Activated CD8-positive, alpha-beta memory T cell treated with anti-CD3 and anti-CD28 coated beads for 1 hour (primary cell): ENCODE measurements around the gene NEURL2.

Experiments used
- DNase-seq, 2 donors: peaks; one replicate each; pipeline ENCODE4 v3.0.0-alpha.2; 2020; ENCODE audit warnings: low read depth in 1 of 2; ENCODE audit errors: extremely low read depth in 1 of 2

NEURL2 gene

DNA sequence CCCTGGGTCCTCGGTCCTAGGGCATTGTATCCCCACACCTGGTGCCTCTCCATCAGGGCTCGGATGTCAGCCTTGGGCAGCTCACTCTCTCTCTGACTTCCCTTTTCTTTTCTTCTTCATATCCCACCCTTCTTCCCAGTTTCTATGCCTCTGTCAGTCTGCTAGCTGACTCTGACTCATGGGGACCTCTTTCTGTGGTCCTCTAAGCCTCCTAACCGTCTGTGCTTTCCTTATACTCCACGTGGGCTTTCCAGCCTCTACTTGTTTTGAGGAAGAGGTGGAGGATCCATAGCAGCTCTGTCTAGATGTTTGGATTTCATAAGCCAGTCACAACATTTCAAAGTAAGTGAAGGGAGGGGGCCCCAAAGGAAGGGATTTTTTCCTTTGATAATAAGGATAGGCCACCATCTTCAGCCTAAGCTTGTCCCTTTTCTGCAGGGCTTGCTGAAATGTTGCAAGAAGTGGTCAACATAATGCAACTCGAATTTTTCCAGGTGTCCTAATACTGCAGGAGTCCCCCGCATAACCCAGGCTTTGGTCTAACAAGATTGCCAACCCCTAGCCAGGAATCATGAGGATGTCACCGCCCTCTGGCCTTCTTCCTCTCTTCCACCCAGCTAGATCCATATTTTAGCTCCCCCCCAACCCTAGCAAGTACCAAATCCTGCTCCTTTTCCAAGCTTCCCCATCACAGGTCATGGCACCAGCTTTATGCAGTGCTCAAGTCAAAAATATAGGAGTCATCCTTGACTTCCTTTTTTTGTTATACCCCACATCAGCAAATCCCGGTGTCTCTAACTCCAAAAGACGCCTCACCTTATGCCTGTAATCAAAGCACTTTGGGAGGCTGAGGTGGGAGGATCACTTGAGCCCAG is 29.7 kb upstream of the NEURL2 start:
- no peak for DNase-seq

GRCh38 chr20:45919542-45920399 is 28.8 kb upstream of the NEURL2 start:
- no peak for DNase-seq

DNA sequence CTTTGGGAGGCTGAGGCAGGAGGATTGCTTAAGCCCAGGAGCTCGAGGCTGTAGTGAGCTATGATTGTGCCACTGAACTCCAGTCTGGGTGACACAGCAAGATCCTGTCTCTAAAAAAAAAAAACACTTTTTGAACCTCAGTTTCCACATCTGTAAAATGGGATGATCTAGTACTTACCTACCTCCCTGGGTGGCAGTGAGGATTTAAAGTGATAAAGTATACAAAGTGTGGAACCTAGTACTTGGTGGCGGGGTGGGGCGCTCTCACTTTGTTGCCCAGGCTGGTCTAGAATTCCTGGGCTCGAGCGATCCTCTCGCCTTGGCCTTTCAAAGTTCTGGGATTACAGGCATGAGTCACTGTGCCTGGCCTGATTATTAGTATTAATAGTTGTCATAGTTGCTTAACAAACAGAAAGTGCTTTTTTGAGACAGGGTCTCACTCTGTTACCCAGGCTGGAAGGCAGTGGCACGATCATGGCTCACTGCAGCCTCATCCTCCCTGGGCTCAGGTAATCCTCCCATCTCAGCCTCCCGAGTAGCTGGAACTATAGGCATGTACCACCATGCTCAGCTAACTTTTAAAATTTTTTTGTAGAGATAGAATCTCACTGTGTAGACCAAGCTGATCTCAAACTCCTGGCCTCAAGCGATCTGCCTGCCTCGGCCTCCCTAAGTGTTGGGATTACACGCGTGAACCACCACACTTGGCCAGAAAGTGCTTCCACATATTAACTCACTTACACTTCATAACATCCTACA is 27.9 kb upstream of the NEURL2 start:
- no peak for DNase-seq

- DNase-seq: no peak
These were observed 27.3 kb upstream of the NEURL2 start for GRCh38 chr20:45918182-45918737.

DNA sequence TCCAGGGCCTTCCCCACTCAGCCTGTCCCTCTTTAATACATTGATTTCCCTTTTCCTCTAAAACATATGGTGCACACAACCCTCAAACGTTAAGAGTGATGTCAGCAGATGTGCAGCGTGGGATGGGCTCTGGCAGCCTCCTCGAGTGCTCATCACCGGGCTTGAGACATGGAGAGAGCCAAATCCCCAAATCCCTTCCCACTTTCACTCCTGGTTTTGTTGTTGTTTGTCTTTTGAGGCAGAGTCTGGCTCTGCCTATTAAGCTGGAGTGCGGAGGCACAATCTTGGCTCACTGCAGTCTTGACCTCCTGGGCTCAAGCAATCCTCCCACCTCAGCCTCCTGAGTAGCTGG is 26.8 kb upstream of the NEURL2 start:
- no peak for DNase-seq

- DNase-seq: no peak
These were observed 22.1 kb upstream of the NEURL2 start for GRCh38 chr20:45913116-45913515.

DNA sequence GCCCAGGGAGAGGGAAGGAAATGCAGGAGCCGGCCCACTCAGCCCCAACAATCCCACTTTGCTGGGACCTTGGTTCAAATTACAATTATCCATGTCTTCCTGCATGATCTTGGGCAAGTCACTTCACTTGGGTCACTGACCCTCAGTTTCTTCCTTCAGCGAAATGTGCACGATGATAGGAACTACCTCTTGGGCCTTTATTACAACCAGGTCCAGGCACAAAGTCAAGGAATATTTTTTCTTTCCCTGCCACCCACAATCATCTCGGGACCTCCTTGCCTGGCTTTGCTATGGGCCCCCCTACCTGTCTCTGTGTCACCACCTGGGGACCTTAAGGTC is 21.3 kb upstream of the NEURL2 start:
- DNase-seq: no peak

DNA sequence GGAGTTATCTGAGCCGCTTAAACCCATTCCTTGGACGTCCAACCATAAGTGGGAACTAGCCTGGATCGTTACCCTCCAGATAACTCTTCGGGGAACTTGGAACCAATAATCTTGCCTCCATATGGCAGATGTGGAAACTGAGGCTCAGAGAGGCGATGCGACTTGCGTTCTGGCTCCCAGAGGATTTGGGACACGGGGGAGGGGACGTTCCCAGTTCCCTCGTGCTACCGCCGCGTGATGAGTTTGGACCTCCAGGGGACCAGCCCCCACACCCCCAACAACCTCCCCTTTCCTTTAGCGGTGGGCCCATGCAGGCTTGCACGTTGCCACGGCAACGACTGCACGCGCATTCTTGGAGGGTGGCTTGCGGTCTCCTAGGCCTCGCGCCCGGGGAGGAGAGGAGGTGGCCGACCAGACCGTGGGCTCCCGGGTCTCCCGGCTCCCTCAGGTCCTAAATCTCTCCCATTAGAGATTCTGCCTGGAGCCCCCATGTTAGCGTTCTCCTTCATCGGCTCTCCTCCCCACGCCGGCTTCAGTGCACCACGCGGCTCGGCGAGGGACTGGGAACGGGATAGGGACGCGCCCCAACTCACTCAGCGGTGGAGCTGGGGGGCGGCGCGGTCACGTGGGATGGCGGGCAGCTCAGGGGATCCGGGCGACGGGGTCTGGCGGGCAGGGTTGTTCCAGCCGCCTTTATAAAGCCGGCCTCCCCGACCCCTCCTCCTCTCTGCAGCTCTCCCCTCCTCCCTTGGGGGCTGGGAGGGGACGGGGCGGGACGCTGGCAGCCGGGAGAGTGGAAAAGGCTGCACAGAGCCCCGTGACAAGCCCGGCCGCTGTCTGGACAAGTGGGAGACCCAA is 20.7 kb upstream of the NEURL2 start, which contains the start of gene PLTP:
TSS of gene PLTP (minus strand) at position 670 of the 858 bp plus-strand sequence. CDS start 703 bp downstream, outside the sequence.
- DNase-seq: no peak

- peak; percentile 63 to 81 for DNase-seq
These were observed 19.9 kb upstream of the NEURL2 start for GRCh38 chr20:45910670-45911485.

DNA sequence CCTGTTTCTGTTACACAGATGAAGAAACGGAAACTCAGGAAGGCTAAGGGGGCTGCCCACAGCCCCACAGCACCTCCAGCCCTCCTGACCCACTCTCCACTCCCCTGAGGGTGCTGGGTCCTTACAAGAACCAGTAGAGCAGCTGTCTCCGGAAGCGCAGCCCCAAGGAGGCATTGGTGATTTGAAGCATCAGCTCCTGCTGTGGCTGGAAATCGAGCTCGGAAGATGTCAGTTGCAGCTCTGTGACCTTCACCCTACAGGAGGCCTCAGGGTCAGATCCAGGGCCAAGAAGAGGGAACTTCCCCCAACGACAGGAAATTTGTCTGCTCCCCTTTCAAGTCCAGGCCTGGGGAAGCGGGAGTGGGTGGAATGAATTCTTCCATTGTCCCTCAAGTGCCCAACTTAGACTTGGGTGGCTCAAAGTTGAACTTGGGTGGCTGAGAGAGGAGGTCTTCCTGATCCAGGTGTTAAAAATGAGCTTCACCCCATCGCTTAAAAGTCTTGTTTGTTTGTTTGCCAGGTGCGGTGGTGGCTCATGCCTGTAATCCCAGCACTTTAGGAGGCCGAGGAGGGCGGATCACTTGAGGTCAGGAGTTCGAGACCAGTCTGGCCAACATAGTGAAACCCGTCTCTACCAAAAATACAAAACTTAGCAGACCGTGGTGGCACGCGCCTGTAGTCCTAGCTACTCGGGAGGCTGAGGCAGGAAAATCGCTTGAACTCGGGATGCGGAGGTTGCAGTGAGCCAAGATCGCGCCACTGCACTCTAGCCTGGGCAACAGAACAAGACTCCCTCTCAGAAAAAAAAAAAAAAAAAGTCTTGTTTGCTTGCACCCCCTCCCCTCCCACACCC is 19.0 kb upstream of the NEURL2 start:
- DNase-seq: no peak

DNA sequence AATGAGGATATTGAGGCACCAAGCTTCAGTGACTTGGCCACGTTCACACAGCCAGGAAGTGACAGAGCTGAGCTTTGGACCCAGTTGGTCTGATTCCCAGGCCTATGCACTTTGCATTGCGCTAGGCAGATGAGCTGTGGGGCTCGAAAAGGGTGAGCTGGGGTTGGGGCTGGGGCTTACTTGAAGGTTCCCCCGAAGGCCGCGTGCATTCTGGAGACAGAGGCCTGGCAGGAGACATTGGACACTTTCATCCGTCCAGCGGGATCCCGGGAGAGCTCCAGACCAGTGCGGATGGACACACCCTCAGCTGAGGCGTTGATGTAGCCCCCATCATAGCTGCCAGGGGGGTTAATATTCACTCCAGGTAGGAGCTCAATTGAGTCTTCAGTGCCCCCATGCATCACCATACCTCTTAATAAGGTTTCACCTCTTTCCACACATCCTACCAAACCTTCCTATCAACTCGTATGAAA is 18.4 kb upstream of the NEURL2 start:
- DNase-seq: no peak

DNA sequence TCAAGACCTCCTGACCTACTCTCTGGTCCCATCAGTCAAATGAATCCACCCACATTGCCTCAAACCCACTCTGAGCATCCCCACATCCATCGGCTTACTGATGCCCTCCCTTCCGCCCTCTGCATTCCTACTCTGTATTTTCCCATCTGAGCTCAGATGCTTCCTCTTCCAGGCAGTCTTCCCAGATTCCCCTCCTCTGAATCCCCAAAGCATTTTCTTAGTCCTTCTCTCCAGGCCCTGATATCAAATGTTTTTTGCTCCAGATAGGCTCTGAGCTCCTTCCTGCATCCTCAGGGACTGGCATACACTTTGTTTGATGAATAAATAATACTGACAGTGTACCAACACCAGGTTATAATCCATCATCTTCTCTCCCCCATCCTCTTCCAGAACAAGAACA is 17.1 kb upstream of the NEURL2 start:
- DNase-seq: no peak

DNA sequence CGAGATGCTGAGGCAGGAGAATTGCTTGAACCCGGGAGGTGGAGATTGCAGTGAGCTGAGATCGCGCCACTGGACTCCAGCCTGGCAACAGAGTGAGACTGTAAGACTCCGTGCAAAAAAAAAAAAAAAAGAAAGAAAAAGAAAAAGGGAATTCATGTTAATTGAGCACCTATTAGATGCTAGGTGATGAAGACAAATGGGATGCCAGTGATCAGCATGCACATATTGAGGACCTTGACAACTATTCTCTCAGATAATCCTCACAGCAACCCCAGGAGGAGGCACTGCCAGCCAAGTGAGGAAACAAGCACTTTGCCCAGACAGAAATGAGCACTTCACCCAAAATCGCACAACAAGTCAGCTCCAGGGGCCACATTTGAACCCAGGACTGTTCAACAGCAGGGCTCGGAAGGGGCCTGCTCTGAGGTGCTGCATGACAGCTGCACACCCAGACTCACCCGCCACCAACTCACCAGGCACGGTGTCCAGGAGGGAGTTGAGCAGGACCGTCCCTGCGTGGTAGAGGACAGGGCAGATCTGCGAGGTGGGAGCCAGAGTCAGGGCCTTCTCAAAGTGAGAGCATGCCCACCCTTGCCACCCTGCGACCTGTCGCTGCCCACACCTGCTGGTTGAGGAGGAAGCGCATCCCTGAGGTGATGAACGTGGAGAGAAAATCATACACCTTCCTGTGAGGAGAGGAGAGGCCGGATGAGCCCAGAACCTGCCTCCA is 16.4 kb upstream of the NEURL2 start:
- no peak for DNase-seq

GRCh38 chr20:45905505-45906079 is 14.6 kb upstream of the NEURL2 start:
- DNase-seq: no peak

- no peak for DNase-seq
These were observed 13.8 kb upstream of the NEURL2 start for GRCh38 chr20:45904583-45905504.

- DNase-seq: no peak
These were observed 11.2 kb upstream of the NEURL2 start for GRCh38 chr20:45902199-45902701.
